ENCODE results near the gene CHRM2. TPM values are rescaled to one million over a fixed set of nuclear protein-coding genes. Genes with fewer than 3 reads are reported as not detected.

The CHRM2 gene
- total and polyA plus RNA-seq, 10 donors, result 0.13 TPM; not detected in 9

GRCh38 chr7:136969761-136970160, 101.3 kb downstream of the CHRM2 start:
- H3K27ac ChIP-seq, result no peak overlapping the region
- no peaks in the 10 kb centered on the region for H3K9me3 ChIP-seq
- DNase-seq, result no peak
- no peak overlapping the region for H3K4me3 ChIP-seq
- WGBS, 5 donors, result 25 to 61% (median 45%) methylated on average over 2 of the region's 2 CpGs
- H3K4me1 ChIP-seq, result no peaks in the 10 kb centered on the region
- intact Hi-C loops (cut with DNase I; ENCODE audit: low total_unique reads), result no loop called here
- no peaks in the 10 kb centered on the region for H3K36me3 ChIP-seq
- no peaks in the 10 kb centered on the region for H3K27me3 ChIP-seq (replicated peaks in 1 of 7)
- TF ChIP-seq CTCF (IDR thresholded peaks at IDR 0.05 in 8 of 11, conservative IDR thresholded peaks at IDR 0.05 in 3 of 11), result no peak
- no peak for TF ChIP-seq POLR2AphosphoS5 (IDR thresholded peaks at IDR 0.05)
- TF ChIP-seq POLR2A (IDR thresholded peaks at IDR 0.05), result no peak

GRCh38 chr7:136971776-136972175, 103.3 kb downstream of the CHRM2 start:
- Histone ChIP-seq H3K4me1 (no peaks in the 10 kb centered on the region), H3K27ac (no peak overlapping the region), H3K27me3 (replicated peaks in 1 of 7) (no peaks in the 10 kb centered on the region), H3K9me3 (no peaks in the 10 kb centered on the region), H3K36me3 (no peaks in the 10 kb centered on the region), H3K4me3 (no peak overlapping the region)
- intact Hi-C loops (cut with DNase I; ENCODE audit: low total_unique reads), result no loop called here
- no peak for DNase-seq
- TF ChIP-seq POLR2A (IDR thresholded peaks at IDR 0.05), result no peak
- TF ChIP-seq POLR2AphosphoS5 (IDR thresholded peaks at IDR 0.05), result no peak
- TF ChIP-seq CTCF (IDR thresholded peaks at IDR 0.05 in 8 of 11, conservative IDR thresholded peaks at IDR 0.05 in 3 of 11), result no peak
- 70 to 86% (median 80%) methylated on average over 2 of the region's 2 CpGs for WGBS, 5 donors

GRCh38 chr7:136976504-136977251, 108.2 kb downstream of the CHRM2 start:
- intact Hi-C loops (cut with DNase I; ENCODE audit: low total_unique reads), result no loop called here
- TF ChIP-seq POLR2A (IDR thresholded peaks at IDR 0.05) (no peak), CTCF (IDR thresholded peaks at IDR 0.05 in 8 of 11, conservative IDR thresholded peaks at IDR 0.05 in 3 of 11) (no peak), POLR2AphosphoS5 (IDR thresholded peaks at IDR 0.05) (no peak)

GRCh38 chr7:136993377-136993776, 124.9 kb downstream of the CHRM2 start:
- Histone ChIP-seq H3K36me3 (no peaks in the 10 kb centered on the region), H3K27ac (no peak overlapping the region)
- TF ChIP-seq CTCF (IDR thresholded peaks at IDR 0.05 in 8 of 11, conservative IDR thresholded peaks at IDR 0.05 in 3 of 11), result no peak
- no peak for TF ChIP-seq POLR2A (IDR thresholded peaks at IDR 0.05)

More at GRCh38 chr7:136976504-136977251, 108.2 kb downstream of the CHRM2 start:
- Histone ChIP-seq H3K9me3 (peaks cover 0 to 19% (median 10%) of the 10 kb centered on the region in 8 donors), H3K4me3 (no peak overlapping the region), H3K36me3 (no peaks in the 10 kb centered on the region), H3K27me3 (replicated peaks in 1 of 7) (no peaks in the 10 kb centered on the region), H3K4me1 (no peaks in the 10 kb centered on the region), H3K27ac (no peak overlapping the region)
- DNase-seq, result no peak
- 40 to 69% (median 44%) methylated on average over 2 of the region's 2 CpGs for WGBS, 5 donors

More at GRCh38 chr7:136993377-136993776, 124.9 kb downstream of the CHRM2 start:
- DNase-seq, result no peak
- no peaks in the 10 kb centered on the region for H3K4me1 ChIP-seq
- no peaks in the 10 kb centered on the region for H3K27me3 ChIP-seq (replicated peaks in 1 of 7)
- WGBS, 5 donors, result 60 to 78% (median 66%) methylated on average over 3 of the region's 3 CpGs
- H3K9me3 ChIP-seq, result peaks cover 0 to 10% (median 4%) of the 10 kb centered on the region in 8 donors
- intact Hi-C loops (cut with DNase I; ENCODE audit: low total_unique reads), result no loop called here
- H3K4me3 ChIP-seq, result no peak overlapping the region

Data from spleen (tissue), 11 donors.